Adrenal gland (tissue), 12 donors: Measurements from ENCODE around the gene CYTH3. TPM values are rescaled to one million over a fixed set of nuclear protein-coding genes. Genes with fewer than 3 reads are reported as not detected.

Experiments
- DNase-seq, 7 donors: peaks; one replicate each; pipeline ENCODE4 v3.0.0-alpha.2; 2019 to 2020
- H3K27ac ChIP-seq, 5 donors: fragments of 200-600 bp; sonication (generic) in 4 of 5; 1 replicate in 3 of 5; 2 replicates in 2 of 5; pipeline versions ENCODE4 v1.5.1 to v1.8.0; 2016 to 2020; ENCODE audit warnings: mild to moderate bottlenecking in 1 of 5
- H3K27me3 ChIP-seq: fragments of 200-600 bp; 2 replicates; pipeline ENCODE4 v1.8.0; 2021
- H3K36me3 ChIP-seq, 2 donors: fragments of 200-600 bp; replicated peaks in 1 of 2; 1 replicate in 1 of 2; 2 replicates in 1 of 2; pipeline versions ENCODE4 v1.5.1 to v1.8.0; 2018 to 2022
- H3K4me1 ChIP-seq, 2 donors: fragments of 200-600 bp; replicated peaks in 1 of 2; 1 replicate in 1 of 2; 2 replicates in 1 of 2; pipeline versions ENCODE4 v1.5.1 to v1.8.0; 2018 to 2021
- H3K4me3 ChIP-seq, 4 donors: fragments of 200-600 bp; sonication (generic) in 3 of 4; one replicate each; pipeline ENCODE4 v1.5.1; 2016 to 2018
- H3K9me3 ChIP-seq, 3 donors: fragments of 200-600 bp; sonication (generic) in 1 of 3; replicated peaks in 1 of 3; 1 replicate in 2 of 3; 2 replicates in 1 of 3; pipeline versions ENCODE4 v1.5.1 to v1.8.0; 2016 to 2021
- CTCF ChIP-seq, 6 experiments: fragments of 450-650 bp in 4 of 6; fragments of 200-600 bp in 2 of 6; sonication (generic) in 1 of 6; IDR thresholded peaks; 1 replicate in 5 of 6; 2 replicates in 1 of 6; pipeline versions ENCODE4 v1.5.1 to v1.8.0; 2016 to 2021; ENCODE audit warnings: antibody characterized with exemption in 6 of 6, mild to moderate bottlenecking in 2 of 6, moderate library complexity in 1 of 6
- POLR2A ChIP-seq, 2 donors: fragments of 450-650 bp; IDR thresholded peaks; one replicate each; pipeline ENCODE4 v1.6.1; 2017; ENCODE audit warnings: antibody characterized with exemption in 2 of 2, mild to moderate bottlenecking in 2 of 2, moderate library complexity in 1 of 2
- WGBS, 4 donors: extraction: QIAGEN DNeasy Blood & Tissue Kit in 2 of 4; methylation state at CpG; one replicate each; pipeline versions ENCODE4 v1.1.5 to v1.1.7; 2013 to 2017; 5-methylcytosine and 5-hydroxymethylcytosine counted together
- intact Hi-C, 2 donors: fragments of 100-400 bp; cut with DNase I; formaldehyde crosslinking; loops; one replicate each; pipeline versions ENCODE4 v1.14.1 to v1.15.0; 2022 to 2023
- polyA plus RNA-seq, 3 donors: library from polyadenylated mRNA; stranded (reverse); fragments of 200-250 nt in 2 of 3; fragments of 350-450 nt in 1 of 3; fragmentation: Illumina TruSeq in 1 of 3; extraction: RNeasy Lipid Tissue Mini Kit (QIAGEN cat#74804) in 1 of 3; gene quantifications; one replicate each; pipeline ENCODE4 v1.2.3, GENCODE V29; 2013 to 2014
- total RNA-seq, 9 donors: library from RNA; depleted of rRNA in 4 of 9; stranded (reverse); fragments of >200 nt in 4 of 9; fragments of 120-200 nt in 1 of 9; fragmentation: NEBNext Ultra II Directional in 1 of 9; extraction: Animal tissue kit (Norgen Biotek cat#: 25700) in 1 of 9; gene quantifications; one replicate each; pipeline versions ENCODE4 v1.1.0 to v1.2.4, GENCODE V29; 2013 to 2023
- donor health status: healthy with polysubstance abuse.
- donor health status: Bipolar disorder and iron deficiency.
- donor health status: DM: yes; HTN: yes; CAD: no.
- donor health status: DM: no; HTN: no; CAD: no.
- donor health status: DM: no; HTN: no; CAD: no.
- donor health status: DM: yes; HTN: yes; CAD: no.

Gene CYTH3
- total and polyA plus RNA-seq, 12 donors, result 7.9 to 34.3 (median 17.0) TPM

- peaks cover 0 to 18% of the 10 kb centered on the region in 2 donors for H3K36me3 ChIP-seq
- H3K27ac ChIP-seq, result no peak overlapping the region
- intact Hi-C loops, result no loop called here
- no peak for TF ChIP-seq POLR2A (IDR thresholded peaks at IDR 0.05)
- no peak for TF ChIP-seq CTCF (IDR thresholded peaks at IDR 0.05)
- no peaks in the 10 kb centered on the region for H3K9me3 ChIP-seq
- DNase-seq, result peak in 1 of 7 donors; percentile 33
- peaks cover 8 to 13% of the 10 kb centered on the region in 2 donors for H3K4me1 ChIP-seq
- no peak overlapping the region for H3K4me3 ChIP-seq
- H3K27me3 ChIP-seq, result no peaks in the 10 kb centered on the region
- WGBS, 4 donors, result 62 to 82% (median 66%) methylated on average over 14 of the region's 14 CpGs
Measured at GRCh38 chr7:6172910-6173295, 99.5 kb downstream of the CYTH3 start.

GRCh38 chr7:6172224-6172909 is 100.1 kb downstream of the CYTH3 start:
- peaks cover 0 to 15% of the 10 kb centered on the region in 2 donors for H3K36me3 ChIP-seq
- peaks cover 7 to 15% of the 10 kb centered on the region in 2 donors for H3K4me1 ChIP-seq
- no peak for TF ChIP-seq CTCF (IDR thresholded peaks at IDR 0.05)
- TF ChIP-seq POLR2A (IDR thresholded peaks at IDR 0.05), result no peak
- H3K9me3 ChIP-seq, result no peaks in the 10 kb centered on the region
- DNase-seq, result no peak
- intact Hi-C loops, result no loop called here
- no peaks in the 10 kb centered on the region for H3K27me3 ChIP-seq
- no peak overlapping the region for H3K4me3 ChIP-seq
- H3K27ac ChIP-seq, result no peak overlapping the region
- WGBS, 4 donors, result 89 to 92% (median 90%) methylated on average over 14 to 20 of the region's 20 CpGs

- Histone ChIP-seq H3K4me1 (peaks cover 7 to 17% of the 10 kb centered on the region in 2 donors), H3K27me3 (no peaks in the 10 kb centered on the region), H3K9me3 (no peaks in the 10 kb centered on the region), H3K27ac (no peak overlapping the region), H3K4me3 (no peak overlapping the region), H3K36me3 (peaks cover 0 to 12% of the 10 kb centered on the region in 2 donors)
- intact Hi-C loops, result no loop called here
- 84 to 100% (median 88%) methylated on average over 2 to 22 of the region's 22 CpGs for WGBS, 4 donors
- no peak for DNase-seq
- TF ChIP-seq CTCF (IDR thresholded peaks at IDR 0.05) (no peak), POLR2A (IDR thresholded peaks at IDR 0.05) (no peak)
Measured at GRCh38 chr7:6171532-6172223, 100.7 kb downstream of the CYTH3 start.

- no peak for DNase-seq
- 91 to 96% (median 94%) methylated on average over 32 to 59 of the region's 59 CpGs for WGBS, 4 donors
- peaks cover 2 to 10% of the 10 kb centered on the region in 2 donors for H3K4me1 ChIP-seq
- no peak for TF ChIP-seq CTCF (IDR thresholded peaks at IDR 0.05)
- no peak overlapping the region for H3K27ac ChIP-seq
- intact Hi-C loops, result no loop called here
- no peaks in the 10 kb centered on the region for H3K9me3 ChIP-seq
- H3K27me3 ChIP-seq, result no peaks in the 10 kb centered on the region
- H3K36me3 ChIP-seq, result peaks cover 0 to 12% of the 10 kb centered on the region in 2 donors
- no peak overlapping the region for H3K4me3 ChIP-seq
Measured at GRCh38 chr7:6170571-6171531, 101.6 kb downstream of the CYTH3 start.
